NB4 (cell line): Measurements from ENCODE around the gene NKIRAS1.

Experiments
- DNase-seq: peaks from one replicate; pipeline ENCODE4 v3.0.0; 2010; ENCODE audit warnings: low read depth
- H3K4me3 ChIP-seq: one replicate; pipeline ENCODE4 v1.5.1; 2011; ENCODE audit warnings: mild to moderate bottlenecking, low read depth, low read length, moderate library complexity
- MYC ChIP-seq: IDR thresholded peaks from 2 replicates; pipeline ENCODE4 v1.6.1; 2011; ENCODE audit warnings: low read depth, low read length
- POLR2A ChIP-seq: IDR thresholded peaks from 2 replicates; pipeline ENCODE4 v1.6.1; 2011; ENCODE audit warnings: mild to moderate bottlenecking; ENCODE audit not compliant: insufficient read length; ENCODE audit errors: extremely low read depth
- TF ChIP-seq, protein P1 (sequence below): IDR thresholded peaks from 2 replicates; pipeline ENCODE4 v1.6.1; 2011; ENCODE audit warnings: low read depth, low read length
- TF ChIP-seq, protein P2 (sequence below): IDR thresholded peaks from one replicate; pipeline ENCODE4 v1.5.1; 2012; ENCODE audit warnings: low read depth, low read length

The NKIRAS1 gene

DNA sequence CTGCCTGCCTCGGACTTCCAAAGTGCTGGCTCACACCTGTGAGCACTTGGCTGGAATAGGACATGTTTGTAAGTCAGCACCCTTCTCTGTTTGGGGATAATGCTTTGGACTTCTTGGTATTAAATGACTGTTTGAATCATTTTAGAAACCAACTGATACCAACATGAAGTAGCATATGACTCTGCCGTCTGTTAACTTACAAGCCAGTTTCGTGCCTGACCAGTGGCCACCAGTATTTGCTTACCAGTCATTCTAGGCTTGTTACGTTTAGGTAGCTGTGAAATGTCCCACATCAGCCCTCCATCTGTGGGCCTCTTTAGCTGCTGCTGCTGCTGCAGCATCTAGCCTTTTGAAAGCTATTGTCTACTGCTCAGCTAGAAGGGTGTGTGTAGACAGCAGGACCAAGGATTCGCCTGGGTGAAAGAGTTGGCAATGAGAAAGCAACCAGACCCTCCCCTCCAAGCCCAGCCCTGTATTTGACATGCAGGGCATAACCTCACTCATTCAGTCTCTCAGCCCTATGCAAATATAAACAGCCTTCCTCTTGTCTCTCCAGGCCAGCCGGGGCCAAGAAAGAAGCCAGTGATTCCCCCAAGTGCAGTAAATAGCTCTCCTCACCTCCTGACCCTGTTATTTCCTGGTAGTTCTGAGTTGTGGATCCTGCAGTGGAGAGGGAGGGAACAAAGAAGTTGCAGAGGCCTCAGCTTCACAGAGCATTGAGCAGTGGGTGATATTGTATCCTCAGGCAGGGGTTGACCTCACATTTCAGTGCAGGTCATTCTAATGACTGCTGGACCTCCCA lies 51.0 kb downstream of the NKIRAS1 start:
- no peak overlapping the region for H3K4me3 ChIP-seq
- no peak for DNase-seq
- TF ChIP-seq, protein P1, sequence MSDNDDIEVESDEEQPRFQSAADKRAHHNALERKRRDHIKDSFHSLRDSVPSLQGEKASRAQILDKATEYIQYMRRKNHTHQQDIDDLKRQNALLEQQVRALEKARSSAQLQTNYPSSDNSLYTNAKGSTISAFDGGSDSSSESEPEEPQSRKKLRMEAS, result no peak
- TF ChIP-seq POLR2A, result no peak
- TF ChIP-seq, protein P2, sequence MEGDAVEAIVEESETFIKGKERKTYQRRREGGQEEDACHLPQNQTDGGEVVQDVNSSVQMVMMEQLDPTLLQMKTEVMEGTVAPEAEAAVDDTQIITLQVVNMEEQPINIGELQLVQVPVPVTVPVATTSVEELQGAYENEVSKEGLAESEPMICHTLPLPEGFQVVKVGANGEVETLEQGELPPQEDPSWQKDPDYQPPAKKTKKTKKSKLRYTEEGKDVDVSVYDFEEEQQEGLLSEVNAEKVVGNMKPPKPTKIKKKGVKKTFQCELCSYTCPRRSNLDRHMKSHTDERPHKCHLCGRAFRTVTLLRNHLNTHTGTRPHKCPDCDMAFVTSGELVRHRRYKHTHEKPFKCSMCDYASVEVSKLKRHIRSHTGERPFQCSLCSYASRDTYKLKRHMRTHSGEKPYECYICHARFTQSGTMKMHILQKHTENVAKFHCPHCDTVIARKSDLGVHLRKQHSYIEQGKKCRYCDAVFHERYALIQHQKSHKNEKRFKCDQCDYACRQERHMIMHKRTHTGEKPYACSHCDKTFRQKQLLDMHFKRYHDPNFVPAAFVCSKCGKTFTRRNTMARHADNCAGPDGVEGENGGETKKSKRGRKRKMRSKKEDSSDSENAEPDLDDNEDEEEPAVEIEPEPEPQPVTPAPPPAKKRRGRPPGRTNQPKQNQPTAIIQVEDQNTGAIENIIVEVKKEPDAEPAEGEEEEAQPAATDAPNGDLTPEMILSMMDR, result no peak
- TF ChIP-seq MYC, result no peak

DNA sequence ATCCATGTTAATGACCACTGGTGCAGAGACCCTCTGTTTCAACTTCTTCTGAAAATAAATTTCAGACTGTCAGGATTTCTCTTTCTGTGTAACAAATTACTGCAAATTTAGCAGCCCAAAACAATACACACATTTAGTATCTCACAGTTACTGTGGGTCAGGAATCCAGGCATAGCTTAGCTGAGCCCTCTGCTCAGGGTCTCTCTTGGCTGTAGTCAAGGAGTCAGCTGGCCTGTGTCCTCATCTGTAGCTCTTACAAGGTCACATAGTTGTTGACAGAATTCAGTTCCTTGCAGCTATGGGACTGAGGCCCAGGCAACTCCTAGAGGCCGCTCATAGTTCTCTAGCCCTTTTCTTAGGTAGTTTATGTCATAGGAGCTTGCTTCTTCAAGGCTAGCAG lies 51.9 kb downstream of the NKIRAS1 start:
- TF ChIP-seq, protein P1, result no peak
- TF ChIP-seq MYC (no peak), POLR2A (no peak)
- TF ChIP-seq, protein P2, result no peak
- no peak for DNase-seq
- no peak overlapping the region for H3K4me3 ChIP-seq

DNA sequence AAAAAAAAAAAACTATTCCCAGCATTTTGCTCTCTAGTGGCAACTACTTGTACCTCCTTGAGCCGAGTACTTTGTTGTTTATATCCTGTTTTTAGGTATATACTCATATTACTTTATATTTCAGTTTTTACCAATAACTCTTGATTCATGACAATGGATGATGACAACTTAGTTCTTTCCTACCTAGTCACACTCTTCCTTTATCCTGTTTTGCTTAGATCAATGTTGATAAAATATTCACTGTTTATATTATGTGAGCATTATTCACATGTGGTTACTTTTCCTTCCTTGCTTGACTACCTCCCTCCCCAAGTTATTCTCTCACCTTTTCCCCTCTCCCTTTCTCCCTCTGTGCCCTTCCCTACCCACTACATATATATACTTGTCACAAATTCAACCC lies 53.7 kb downstream of the NKIRAS1 start:
- no peak overlapping the region for H3K4me3 ChIP-seq
- DNase-seq, result no peak
- TF ChIP-seq MYC, result no peak

DNA sequence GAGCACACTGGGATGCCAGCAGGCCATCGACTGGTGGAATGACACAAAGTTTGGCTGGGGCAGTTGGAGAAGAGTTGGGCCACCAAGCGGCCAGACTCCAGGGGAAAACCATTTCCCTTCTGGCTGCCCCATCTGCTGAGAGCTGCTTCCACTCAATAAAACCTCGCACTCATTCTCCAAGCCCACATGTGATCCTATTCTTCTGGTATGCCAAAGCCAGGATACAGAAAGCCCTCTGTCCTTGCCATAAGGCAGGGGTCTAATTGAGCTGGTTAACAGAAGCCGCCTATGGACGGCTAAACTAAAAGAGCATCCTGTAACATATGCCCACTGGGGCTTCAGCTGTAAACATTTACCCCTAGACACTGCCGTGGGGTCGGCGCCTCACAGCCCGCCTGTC lies 55.1 kb downstream of the NKIRAS1 start:
- TF ChIP-seq, protein P2, result no peak
- TF ChIP-seq, protein P1, result no peak
- TF ChIP-seq MYC, result no peak
- H3K4me3 ChIP-seq, result no peak overlapping the region
- no peak for DNase-seq

DNA sequence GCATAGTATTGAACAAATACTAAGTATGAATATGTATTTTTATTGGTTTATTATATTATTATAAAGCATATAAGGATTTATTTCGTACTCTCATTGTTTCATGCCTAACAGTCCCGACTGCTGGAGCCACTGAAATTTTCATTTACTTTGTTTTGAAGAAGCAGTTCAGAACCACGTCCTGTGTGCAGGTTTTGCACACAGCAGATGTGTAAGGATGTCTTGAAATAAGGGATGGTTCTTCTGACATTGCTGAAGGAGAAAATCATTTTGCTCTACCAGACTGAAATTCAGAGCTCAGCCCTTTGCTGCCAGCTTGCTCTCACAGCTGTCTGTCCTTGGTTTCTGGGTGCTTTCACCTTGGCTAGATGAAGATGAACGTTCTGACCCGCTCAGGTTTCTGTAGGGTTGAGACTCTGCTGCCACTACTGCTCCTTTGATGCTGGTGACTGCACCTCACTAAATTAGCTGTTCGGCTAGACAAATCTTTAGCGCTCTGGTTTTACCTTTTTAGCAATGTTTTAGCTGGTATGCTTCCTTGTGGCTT lies 56.9 kb downstream of the NKIRAS1 start:
- DNase-seq, result no peak
- H3K4me3 ChIP-seq, result no peak overlapping the region
- TF ChIP-seq POLR2A (no peak), MYC (no peak)
- TF ChIP-seq, protein P2, result no peak
- TF ChIP-seq, protein P1, result no peak

DNA sequence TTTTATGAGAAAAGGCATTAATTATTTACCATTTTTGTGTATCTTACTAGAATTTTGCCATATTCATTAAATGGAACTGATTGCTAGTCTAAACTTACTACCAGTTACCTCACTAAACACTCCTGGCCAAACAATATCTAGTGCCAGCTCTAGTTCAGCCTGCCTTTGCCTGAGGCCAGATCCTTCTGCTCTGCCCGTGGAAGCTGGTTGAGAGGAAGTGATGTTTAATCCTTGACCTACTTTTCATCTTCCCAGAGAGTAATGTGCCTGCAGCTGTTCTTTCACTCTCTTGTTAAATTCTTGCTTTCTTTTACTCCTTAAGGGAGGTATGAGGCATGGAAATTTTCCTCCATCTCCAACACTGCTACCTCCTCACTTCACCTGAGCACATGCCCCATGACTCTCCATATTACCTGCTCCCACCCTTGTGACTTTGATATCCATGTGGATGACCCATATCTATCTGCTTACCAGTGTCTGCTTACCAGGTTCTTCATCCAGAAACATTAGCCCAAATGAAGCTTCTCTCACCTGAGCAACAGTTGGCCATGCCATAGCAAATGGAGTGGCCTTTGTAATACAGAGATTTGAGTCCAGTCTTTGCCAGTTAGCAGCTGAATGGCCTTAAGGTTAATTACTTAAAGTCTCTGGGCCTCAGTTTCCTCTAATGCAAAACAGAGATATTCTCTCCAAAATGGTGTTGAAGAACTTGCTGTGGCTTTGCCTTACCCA lies 57.6 kb downstream of the NKIRAS1 start:
- TF ChIP-seq MYC, result no peak
- TF ChIP-seq POLR2A, result no peak
- TF ChIP-seq, protein P1, result no peak
- TF ChIP-seq, protein P2, result no peak
- no peak overlapping the region for H3K4me3 ChIP-seq
- DNase-seq, result no peak
